Forelimb muscle (tissue), 1 donor: ENCODE results near the gene CA5A. TPM values are rescaled to one million over a fixed set of nuclear protein-coding genes. Genes with fewer than 3 reads are reported as not detected.
"Not testable (repeated sequence)": the region's sequence is repeated elsewhere in the genome, so short reads cannot be mapped to it uniquely, and the experiment has no call there.

Experiments
- DNase-seq: peaks from one replicate; pipeline ENCODE4 v3.0.0-alpha.2; 2013; ENCODE audit warnings: low read depth
- polyA plus RNA-seq: library from polyadenylated mRNA; unstranded; fragments of 120-200 nt; gene quantifications from one replicate; pipeline ENCODE4 v1.2.1, GENCODE V29; 2013; ENCODE audit not compliant: insufficient read length

CA5A gene
- polyA plus RNA-seq, 1 donor: 0.11 TPM

DNA sequence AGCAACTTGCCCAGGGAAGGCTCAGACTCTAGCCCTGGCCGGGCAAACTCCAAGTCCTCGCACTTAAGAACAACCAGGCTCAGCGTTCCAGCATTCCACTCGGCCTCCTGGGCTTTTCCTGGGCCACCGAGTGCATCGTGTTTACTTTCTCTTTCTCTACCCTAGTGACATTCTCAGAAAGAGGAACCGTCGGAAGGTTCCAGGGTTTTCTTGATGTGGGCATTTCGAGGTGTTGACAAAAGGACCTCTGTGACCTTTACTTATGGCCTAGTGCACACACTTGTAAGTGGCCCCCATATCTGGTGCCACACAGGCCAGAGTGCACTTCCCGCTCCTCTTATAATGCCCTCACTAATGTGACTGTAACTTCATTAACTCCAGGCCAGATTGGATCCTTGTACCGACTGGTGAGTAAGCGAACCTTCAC, 11.8 kb upstream of the CA5A start:
- DNase-seq: no peak

- DNase-seq: no peak
Measured at GRCh38 chr16:87947356-87948118, 11.2 kb upstream of the CA5A start.

DNA sequence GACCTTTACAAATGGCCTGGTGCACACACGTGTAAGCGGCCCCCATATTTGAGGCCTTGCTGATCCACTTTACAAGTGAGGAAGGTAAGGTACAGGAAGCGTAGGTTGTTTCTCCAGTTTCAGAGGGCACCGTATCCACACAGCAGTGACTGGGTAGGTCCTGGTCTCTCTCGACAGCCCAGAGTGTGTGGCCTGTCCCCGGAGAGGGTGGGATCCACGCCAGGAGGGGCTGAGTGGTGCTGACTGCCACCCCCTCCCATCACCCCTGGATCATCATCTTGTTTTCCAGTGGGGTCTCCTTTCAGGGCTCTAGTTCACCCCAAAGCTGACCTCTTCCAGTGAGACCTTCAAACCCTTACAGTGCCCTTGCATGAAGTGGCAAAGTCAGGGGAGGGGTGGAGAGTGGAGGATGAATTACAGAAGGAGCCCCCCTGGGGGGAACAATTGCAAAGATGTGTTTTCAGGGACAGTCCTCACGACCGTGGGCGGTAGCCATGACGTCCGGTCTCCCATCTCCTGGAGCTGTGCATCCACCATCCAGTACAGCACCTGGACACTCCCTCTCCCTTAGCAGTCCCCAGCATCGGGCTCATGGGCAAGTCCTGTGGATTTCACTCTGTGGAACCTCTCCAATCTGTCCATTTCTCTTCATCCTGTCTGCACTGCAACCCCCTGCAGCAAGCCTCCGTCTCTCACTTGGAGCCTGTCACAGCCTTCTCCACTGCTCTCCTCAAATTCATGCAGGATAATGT, 10.4 kb upstream of the CA5A start:
- no peak for DNase-seq

DNA sequence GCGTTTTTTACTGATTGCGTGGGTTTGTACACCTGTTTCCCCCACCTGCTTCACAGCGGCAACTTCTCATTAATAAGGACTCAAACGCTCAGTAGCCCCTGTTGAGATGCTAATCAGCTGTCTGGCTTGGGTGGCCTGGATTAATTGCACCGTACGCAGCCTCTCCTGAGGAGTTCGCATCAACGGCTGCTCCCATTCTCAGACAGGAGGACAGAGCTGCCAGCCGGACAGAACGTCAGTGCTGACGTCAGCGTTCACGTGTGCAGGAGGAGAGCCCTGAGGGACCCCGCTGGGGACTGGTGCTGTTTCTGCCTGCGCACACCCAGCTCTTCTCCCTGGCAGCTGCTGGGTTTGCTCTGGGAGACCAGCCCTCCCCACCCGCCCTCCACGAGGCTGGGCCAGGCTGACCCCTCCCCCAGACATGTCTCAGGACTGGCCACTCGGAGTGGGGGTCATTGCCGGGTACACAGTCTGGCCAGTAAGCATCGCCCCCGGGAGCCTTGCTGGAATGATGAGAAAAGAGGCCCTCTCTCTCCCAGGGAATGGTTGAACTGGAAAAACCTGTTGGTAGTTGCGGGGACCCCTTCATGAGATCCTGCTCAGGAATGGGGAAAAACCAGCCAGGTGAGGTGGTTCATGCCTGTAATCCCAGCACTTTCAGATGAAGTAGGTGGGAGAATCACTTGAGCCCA, 9.2 kb upstream of the CA5A start:
- no peak for DNase-seq

- DNase-seq: no peak
Measured at GRCh38 chr16:87942680-87943079, 6.4 kb upstream of the CA5A start.

GRCh38 chr16:87939562-87940423, 3.5 kb upstream of the CA5A start:
- no peak for DNase-seq

GRCh38 chr16:87938412-87938949, 2.2 kb upstream of the CA5A start:
- DNase-seq: no peak

DNA sequence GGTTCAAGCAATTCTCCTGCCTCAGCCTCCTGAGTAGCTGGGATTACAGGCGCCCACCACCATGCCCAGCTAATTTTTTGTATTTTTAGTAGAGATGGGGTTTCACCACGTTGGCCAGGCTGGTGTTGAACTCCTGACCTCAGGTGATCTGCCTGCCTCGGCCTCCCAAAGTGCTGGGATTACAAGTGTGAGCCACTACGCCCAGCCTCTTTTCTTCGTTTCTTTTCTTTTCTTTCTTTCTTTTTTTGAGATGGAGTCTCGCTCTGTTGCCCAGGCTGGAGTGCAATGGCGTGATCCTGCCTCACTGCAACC, 858 bp upstream of the CA5A start:
- not testable (repeated sequence) for DNase-seq

GRCh38 chr16:87936016-87936374, 334 bp downstream of the CA5A start:
- DNase-seq: not testable (repeated sequence)

- not testable (repeated sequence) for DNase-seq
Measured at GRCh38 chr16:87934752-87935425, 1.4 kb downstream of the CA5A start.

- DNase-seq: no peak
Measured at GRCh38 chr16:87933140-87933495, 3.2 kb downstream of the CA5A start.

- not testable (repeated sequence) for DNase-seq
Measured at GRCh38 chr16:87932475-87933139, 3.7 kb downstream of the CA5A start.

- no peak for DNase-seq
Measured at GRCh38 chr16:87931504-87931903, 4.8 kb downstream of the CA5A start.

GRCh38 chr16:87930456-87930855, 5.9 kb downstream of the CA5A start:
- no peak for DNase-seq

- DNase-seq: no peak
Measured at GRCh38 chr16:87929986-87930385, 6.3 kb downstream of the CA5A start.

DNA sequence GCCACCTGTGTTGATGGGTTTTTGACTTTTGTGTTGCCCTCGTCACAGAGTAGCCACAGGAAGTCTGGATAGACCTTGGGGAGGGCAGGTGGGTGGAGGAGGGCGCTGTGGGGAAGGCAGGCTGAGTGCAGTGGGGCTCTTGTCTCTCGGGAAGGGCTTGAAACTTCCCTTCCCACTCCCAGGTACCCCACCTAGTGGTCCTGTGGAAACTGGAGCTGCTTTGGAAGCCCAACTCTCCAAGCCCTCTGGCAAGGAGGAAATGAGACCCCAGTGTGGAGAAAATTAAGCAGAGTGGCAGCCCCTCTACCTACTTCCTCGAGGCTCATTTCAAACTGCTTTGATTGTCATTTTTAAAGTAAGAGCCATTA, 9.2 kb downstream of the CA5A start:
- DNase-seq: no peak

GRCh38 chr16:87926246-87927194, 9.8 kb downstream of the CA5A start:
- DNase-seq: no peak

GRCh38 chr16:87924811-87925670, 11.3 kb downstream of the CA5A start:
- DNase-seq: no peak
